K562 (cell line): ENCODE measurements around the gene GIMAP8. TPM values are rescaled to one million over a fixed set of nuclear protein-coding genes. Genes with fewer than 3 reads are reported as not detected.
A peak's percentile ranks its signal among the peaks of the same experiment; 100 is the strongest.

Source experiments
- ATAC-seq: fragments of 200-7000 bp; cut with Tn5 transposase; 3 replicates; pipeline ENCODE4 v1.9.1; 2020; ENCODE audit warnings: moderate library complexity
- BruUV-seq: library from RNA; stranded (reverse); fragments of 400-500 nt; replicated peaks from 2 replicates; lab custom pipeline; 2021; lab: Mats Ljungman, UMichigan
- CTCF ChIA-PET: fragments of 300-600 bp; formaldehyde crosslinking; extraction: SDS; loops from one replicate; lab custom pipeline; 2021; ENCODE audit warnings: low intra/inter-chr PET ratio; lab: Yijun Ruan, JAX
- POLR2A ChIA-PET: fragments of 300-600, 350-650 bp; sonication (Branson Sonifier 250); formaldehyde crosslinking; extraction: SDS; loops from one replicate; lab custom pipeline; 2021; ENCODE audit warnings: antibody characterized with exemption, inconsistent platforms; lab: Yijun Ruan, JAX
- DNase-seq, 4 experiments: peaks; one replicate each; pipeline versions ENCODE4 v3.0.0 to v3.0.0-alpha.2; 2011 to 2018; ENCODE audit warnings: low spot score in 3 of 4, mixed read lengths in 3 of 4; ENCODE audit errors: extremely low read depth in 1 of 4
- FAIRE-seq: peaks from 2 replicates; lab custom pipeline; 2011; peaks lifted over from hg19 to GRCh38; lab: Jason Lieb, UNC
- H2AFZ ChIP-seq: 2 replicates; pipeline ENCODE4 v1.6.0; 2011; ENCODE audit warnings: low read depth, low read length, control low read depth, inconsistent platforms
- H3K27ac ChIP-seq: fragments of 200-600 bp; 3 replicates; pipeline ENCODE4 v1.8.0; 2011; ENCODE audit warnings: low read depth, mild to moderate bottlenecking, control low read depth, inconsistent platforms, low read length, moderate library complexity, mixed read lengths; ENCODE audit errors: extremely low read depth
- H3K27me3 ChIP-seq, 2 experiments: fragments of 300-600 bp in 1 of 2; 2 replicates in 1 of 2; 3 replicates in 1 of 2; pipeline versions ENCODE4 v1.6.0 to v1.8.0; 2011; ENCODE audit warnings: inconsistent platforms in 2 of 2, low read length in 2 of 2, mild to moderate bottlenecking in 1 of 2, mixed read lengths in 1 of 2, moderate library complexity in 1 of 2; ENCODE audit not compliant: control insufficient read depth in 2 of 2, insufficient read depth in 2 of 2
- H3K36me3 ChIP-seq: fragments of 300-600 bp; 3 replicates; pipeline ENCODE4 v1.8.0; 2011; ENCODE audit warnings: mild to moderate bottlenecking, low read length, inconsistent platforms; ENCODE audit not compliant: control insufficient read depth, insufficient read depth
- H3K4me1 ChIP-seq, 2 experiments: fragments of 200-600 bp in 1 of 2; replicated peaks in 1 of 2; 2 replicates in 1 of 2; 3 replicates in 1 of 2; pipeline versions ENCODE4 v1.5.1 to v1.8.0; 2011; ENCODE audit warnings: inconsistent platforms in 2 of 2, low read length in 2 of 2, mild to moderate bottlenecking in 1 of 2, mixed read lengths in 1 of 2, moderate library complexity in 1 of 2; ENCODE audit not compliant: control insufficient read depth in 2 of 2, insufficient read depth in 2 of 2
- H3K4me2 ChIP-seq: 2 replicates; pipeline ENCODE4 v1.6.1; 2011; ENCODE audit warnings: low read length, control low read depth, inconsistent platforms, mixed read lengths; ENCODE audit not compliant: insufficient read depth
- H3K4me3 ChIP-seq: fragments of 200-600 bp; sonication (generic), shearing (Covaris generic); 2 replicates; pipeline ENCODE4 v1.5.1; 2016; ENCODE audit warnings: control low read depth, inconsistent platforms
- H3K79me2 ChIP-seq: fragments of 200-600 bp; 3 replicates; pipeline ENCODE4 v1.8.0; 2011; ENCODE audit warnings: low read length, inconsistent platforms; ENCODE audit not compliant: control insufficient read depth, insufficient read depth
- H3K9ac ChIP-seq, 2 experiments: 2 replicates each; pipeline versions ENCODE4 v1.6.0 to v1.6.1; 2011; ENCODE audit warnings: low read depth in 2 of 2, low read length in 2 of 2, control low read depth in 1 of 2, inconsistent platforms in 1 of 2, mild to moderate bottlenecking in 1 of 2, mixed read lengths in 1 of 2; ENCODE audit not compliant: insufficient read depth in 1 of 2
- H3K9me1 ChIP-seq: one replicate; pipeline ENCODE4 v1.6.0; 2011; ENCODE audit warnings: inconsistent platforms, mild to moderate bottlenecking, low read length, moderate library complexity; ENCODE audit not compliant: control insufficient read depth, insufficient read depth
- H3K9me3 ChIP-seq: replicated peaks from 2 replicates; pipeline ENCODE4 v1.5.1; 2011; ENCODE audit warnings: low read depth, low read length, inconsistent platforms; ENCODE audit not compliant: control insufficient read depth, insufficient read depth
- H4K20me1 ChIP-seq: replicated peaks from 2 replicates; pipeline ENCODE4 v1.6.1; 2011; ENCODE audit warnings: low read length, inconsistent platforms, mixed read lengths; ENCODE audit not compliant: control insufficient read depth, insufficient read depth
- BACH1 ChIP-seq: fragments of 200-800 bp; sonication (Bioruptor generic); IDR thresholded peaks from 2 replicates; pipeline ENCODE4 v1.6.1; 2016; ENCODE audit warnings: missing genetic modification characterization, missing compliant biosample characterization
- E2F1 ChIP-seq: sonication (generic); formaldehyde crosslinking; IDR thresholded peaks from 2 replicates; pipeline ENCODE4 v1.8.1; 2023; ENCODE audit warnings: mild to moderate bottlenecking, missing genetic modification reagents, moderate library complexity
- ELF1 ChIP-seq: fragments of 200-800 bp; sonication (Bioruptor generic); IDR thresholded peaks from 2 replicates; pipeline ENCODE4 v1.6.1; 2016; ENCODE audit warnings: missing genetic modification characterization, missing compliant biosample characterization
- ETV1 ChIP-seq: fragments of 450-650 bp; conservative IDR thresholded peaks from 2 replicates; pipeline ENCODE4 v1.6.1; 2016; ENCODE audit warnings: missing genetic modification characterization, control low read depth, low read depth, missing compliant biosample characterization
- MXD1 ChIP-seq: fragments of 250-450 bp; sonication (Bioruptor Pico); IDR thresholded peaks from 2 replicates; pipeline ENCODE4 v1.8.0; 2021; ENCODE audit warnings: borderline replicate concordance, mild to moderate bottlenecking, moderate library complexity; ENCODE audit not compliant: poor library complexity, severe bottlenecking
- NFYB ChIP-seq: IDR thresholded peaks from 2 replicates; pipeline ENCODE4 v1.6.1; 2011; ENCODE audit warnings: mild to moderate bottlenecking, moderate library complexity; ENCODE audit not compliant: insufficient read length; ENCODE audit errors: extremely low read depth
- SNRNP70 ChIP-seq: fragments of 200-400 bp; formaldehyde crosslinking; optimal IDR thresholded peaks from 2 replicates; pipeline ENCODE3; 2017; ENCODE audit warnings: low read depth, low read length
- TFAP4 ChIP-seq: sonication (generic); formaldehyde crosslinking; IDR thresholded peaks from 2 replicates; pipeline ENCODE4 v1.8.0; 2022; ENCODE audit warnings: missing genetic modification reagents, mild to moderate bottlenecking, moderate library complexity, borderline replicate concordance
- ZNF217 ChIP-seq: sonication (generic); formaldehyde crosslinking; IDR thresholded peaks from 2 replicates; pipeline ENCODE4 v1.8.0; 2022; ENCODE audit warnings: mild to moderate bottlenecking, missing genetic modification reagents
- ZNF589 ChIP-seq: fragments of 200-800 bp; sonication (Bioruptor generic); IDR thresholded peaks from 2 replicates; pipeline ENCODE4 v1.6.1; 2016; ENCODE audit warnings: low read depth, missing genetic modification characterization, missing compliant biosample characterization
- ZZZ3 ChIP-seq: fragments of 450-650 bp; IDR thresholded peaks from 2 replicates; pipeline ENCODE4 v1.6.1; 2016; ENCODE audit warnings: antibody characterized with exemption, mild to moderate bottlenecking, moderate library complexity
- WGBS: fragments of 100-300 bp; shearing (Covaris generic); methylation state at CpG from one replicate; pipeline ENCODE4 v1.1.6; 2016; ENCODE audit warnings: low coverage, mixed read lengths; ENCODE audit not compliant: insufficient coverage; ENCODE audit errors: missing lambda C conversion rate; 5-methylcytosine and 5-hydroxymethylcytosine counted together
- in situ Hi-C: fragments of 300-500 bp; cut with MboI; formaldehyde crosslinking; loops from 4 replicates; pipeline ENCODE4 v1.15.0; 2018; ENCODE audit warnings: inconsistent platforms, mixed read lengths
- intact Hi-C: fragments of 100-400 bp; cut with micrococcal nuclease; formaldehyde crosslinking; loops from 2 replicates; pipeline ENCODE4 v1.14.2; 2022
- polyA plus RNA-seq, 8 experiments: library from polyadenylated mRNA; depleted of rRNA in 4 of 8; stranded (reverse) in 5 of 8; unstranded in 3 of 8; fragments of >200 nt; fragmentation: Nextera tagmentation in 2 of 8; fragmentation: Illumina TruSeq in 1 of 8; extraction: Ambion mirVana in 2 of 8; extraction: Trizol in 1 of 8; gene quantifications; 2 replicates each; pipeline versions ENCODE4 v1.2.1 to v1.2.3, GENCODE V29; 2011 to 2014; ENCODE audit warnings: inconsistent platforms in 1 of 8, missing spikeins in 1 of 8
- total RNA-seq, 7 experiments: library from RNA; depleted of rRNA in 6 of 7; stranded (reverse); fragments of >200 nt in 6 of 7; fragmentation: Illumina TruSeq in 2 of 7; extraction: Trizol in 2 of 7; gene quantifications; 2 replicates each; pipeline versions ENCODE4 v1.2.1 to v1.2.3, GENCODE V29; 2011 to 2021; ENCODE audit warnings: low replicate concordance in 1 of 7
- TF ChIP-seq, protein P1 (sequence below): fragments of 450-650 bp; conservative IDR thresholded peaks from 2 replicates; pipeline ENCODE4 v1.6.1; 2016; ENCODE audit warnings: missing genetic modification characterization, low read depth, mild to moderate bottlenecking, control low read depth, missing compliant biosample characterization
- TF ChIP-seq, protein P2 (sequence below): fragments of 250-450 bp; sonication (Bioruptor Pico); IDR thresholded peaks from 2 replicates; pipeline ENCODE4 v1.9.0; 2021; ENCODE audit warnings: mild to moderate bottlenecking, inconsistent platforms

The GIMAP8 gene
- total and polyA plus RNA-seq, 9 of the 15 experiments (the other 6 are each of a cell fraction or from before 2014, with no cell fraction given): not detected

- intact Hi-C loops: no loop called here
- ATAC-seq: peak; percentile 78
- no peaks in the 10 kb centered on the region for H3K9me3 ChIP-seq
- H2AFZ ChIP-seq: peak overlapping the region; percentile 89
- no peak overlapping the region; the same call in 2 of the 3 replicates for H3K27ac ChIP-seq
- H3K27me3 ChIP-seq: peaks cover 42 to 59% of the 10 kb centered on the region in 2 experiments
- H3K9me1 ChIP-seq: no peaks in the 10 kb centered on the region
- H3K4me3 ChIP-seq: no peak overlapping the region
- H3K79me2 ChIP-seq: no peaks in the 10 kb centered on the region
- WGBS: 7% methylated on average over 25 of the region's 25 CpGs
- H4K20me1 ChIP-seq: no peaks in the 10 kb centered on the region
- H3K9ac ChIP-seq: no peak overlapping the region
- H3K4me2 ChIP-seq: peak overlapping the region; percentile 72
- H3K4me1 ChIP-seq: no peaks in the 10 kb centered on the region; a peak in 1 of 5 replicates
- no TSS peak for BruUV-seq
- in situ Hi-C loops: no loop called here
- DNase-seq: peak; percentile 30 to 57 (median 49)
- no peaks in the 10 kb centered on the region for H3K36me3 ChIP-seq
- POLR2A ChIA-PET: no interaction called here
- peak; percentile 73 for FAIRE-seq
- CTCF ChIA-PET: no interaction called here
- TF ChIP-seq E2F1: no peak
- no peak for TF ChIP-seq ZNF217
- peak; percentile 51; the same call in 1 of the 2 replicates for TF ChIP-seq BACH1 (tag)
- TF ChIP-seq, protein P1, sequence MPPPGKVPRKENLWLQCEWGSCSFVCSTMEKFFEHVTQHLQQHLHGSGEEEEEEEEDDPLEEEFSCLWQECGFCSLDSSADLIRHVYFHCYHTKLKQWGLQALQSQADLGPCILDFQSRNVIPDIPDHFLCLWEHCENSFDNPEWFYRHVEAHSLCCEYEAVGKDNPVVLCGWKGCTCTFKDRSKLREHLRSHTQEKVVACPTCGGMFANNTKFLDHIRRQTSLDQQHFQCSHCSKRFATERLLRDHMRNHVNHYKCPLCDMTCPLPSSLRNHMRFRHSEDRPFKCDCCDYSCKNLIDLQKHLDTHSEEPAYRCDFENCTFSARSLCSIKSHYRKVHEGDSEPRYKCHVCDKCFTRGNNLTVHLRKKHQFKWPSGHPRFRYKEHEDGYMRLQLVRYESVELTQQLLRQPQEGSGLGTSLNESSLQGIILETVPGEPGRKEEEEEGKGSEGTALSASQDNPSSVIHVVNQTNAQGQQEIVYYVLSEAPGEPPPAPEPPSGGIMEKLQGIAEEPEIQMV: no peak
- no peak for TF ChIP-seq NFYB
- TF ChIP-seq TFAP4 (CRISPR knock-in tag): peak; percentile 85
- TF ChIP-seq ZZZ3: no peak
- no peak for TF ChIP-seq SNRNP70
- TF ChIP-seq MXD1 (CRISPR knock-in tag): no peak
- TF ChIP-seq ZNF589: 0 out of 2 replicates have a peak, but pooled peaks have one; percentile 29
- TF ChIP-seq ELF1 (tag): peak; percentile 44; the same call in 1 of the 2 replicates
- TF ChIP-seq, protein P2, sequence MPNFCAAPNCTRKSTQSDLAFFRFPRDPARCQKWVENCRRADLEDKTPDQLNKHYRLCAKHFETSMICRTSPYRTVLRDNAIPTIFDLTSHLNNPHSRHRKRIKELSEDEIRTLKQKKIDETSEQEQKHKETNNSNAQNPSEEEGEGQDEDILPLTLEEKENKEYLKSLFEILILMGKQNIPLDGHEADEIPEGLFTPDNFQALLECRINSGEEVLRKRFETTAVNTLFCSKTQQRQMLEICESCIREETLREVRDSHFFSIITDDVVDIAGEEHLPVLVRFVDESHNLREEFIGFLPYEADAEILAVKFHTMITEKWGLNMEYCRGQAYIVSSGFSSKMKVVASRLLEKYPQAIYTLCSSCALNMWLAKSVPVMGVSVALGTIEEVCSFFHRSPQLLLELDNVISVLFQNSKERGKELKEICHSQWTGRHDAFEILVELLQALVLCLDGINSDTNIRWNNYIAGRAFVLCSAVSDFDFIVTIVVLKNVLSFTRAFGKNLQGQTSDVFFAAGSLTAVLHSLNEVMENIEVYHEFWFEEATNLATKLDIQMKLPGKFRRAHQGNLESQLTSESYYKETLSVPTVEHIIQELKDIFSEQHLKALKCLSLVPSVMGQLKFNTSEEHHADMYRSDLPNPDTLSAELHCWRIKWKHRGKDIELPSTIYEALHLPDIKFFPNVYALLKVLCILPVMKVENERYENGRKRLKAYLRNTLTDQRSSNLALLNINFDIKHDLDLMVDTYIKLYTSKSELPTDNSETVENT (CRISPR knock-in tag): no peak
- 0 out of 2 replicates have a peak, but pooled peaks have one; percentile 8 for TF ChIP-seq ETV1 (tag)
These were observed 26.6 kb downstream of the GIMAP8 start for GRCh38 chr7:150476819-150477631.
